ENCODE data around the gene CYP26C1. TPM values are rescaled to one million over a fixed set of nuclear protein-coding genes. Genes with fewer than 3 reads are reported as not detected.

Gene CYP26C1
- polyA plus RNA-seq, 1 donor: 0.05 TPM

DNA sequence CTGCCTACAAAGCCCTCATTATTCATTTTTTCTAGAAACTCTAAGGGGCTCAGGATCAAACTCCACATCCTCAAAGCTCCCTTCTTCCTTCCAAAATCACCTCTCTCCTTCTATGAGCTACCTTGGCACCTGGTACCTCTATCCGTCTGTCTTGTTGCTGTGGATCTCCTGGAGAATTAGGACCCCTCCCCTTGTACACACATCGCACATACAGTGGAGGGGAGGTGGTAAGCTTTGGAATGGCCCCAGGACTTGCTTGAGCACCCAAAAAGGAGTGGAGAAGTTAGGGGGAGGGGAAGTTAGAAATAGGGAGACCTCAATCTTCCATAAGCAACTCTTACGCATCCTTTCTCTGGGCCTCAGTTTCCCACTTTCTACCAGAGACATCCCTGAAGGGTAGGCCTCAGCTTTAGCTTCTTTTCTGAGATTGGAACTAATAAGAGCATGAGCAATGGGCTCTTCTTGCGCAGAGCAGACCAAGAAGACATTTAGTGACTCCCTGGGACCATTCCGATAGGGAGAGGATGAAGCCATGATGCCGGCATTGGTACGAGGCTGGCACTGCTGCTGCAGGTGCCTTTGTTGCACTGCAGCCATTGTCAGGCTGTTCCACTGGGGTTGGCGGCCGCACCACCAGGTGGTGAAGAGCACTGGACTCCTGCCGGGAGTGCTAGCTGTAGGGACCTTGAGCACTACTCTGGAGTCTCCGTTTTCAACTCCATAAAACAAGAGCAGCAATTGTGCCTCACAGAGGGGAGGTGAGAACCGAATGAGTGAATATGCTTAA is 4.5 kb downstream of the CYP26C1 start:
- DNase-seq: no peak

- no peak for DNase-seq
These were observed 5.3 kb downstream of the CYP26C1 start for GRCh38 chr10:93065675-93066543.

DNA sequence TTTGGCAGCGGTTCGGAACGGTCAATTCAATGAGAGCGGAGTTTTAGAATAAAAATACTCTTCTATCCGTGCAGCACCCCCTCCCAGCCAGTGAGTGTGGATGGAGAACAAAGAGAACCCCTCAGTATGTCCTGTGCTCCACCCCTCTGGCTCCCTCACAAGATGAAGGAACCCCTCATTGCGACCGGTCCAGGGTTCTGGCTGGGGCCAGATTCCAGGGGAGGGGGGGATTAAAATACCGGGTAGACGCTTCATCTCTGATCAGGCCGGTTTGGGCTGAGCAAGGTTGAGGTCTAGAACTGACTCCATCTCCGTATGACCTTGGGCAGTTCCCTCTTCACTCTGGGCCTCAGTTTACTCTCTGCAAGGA is 5.9 kb downstream of the CYP26C1 start:
- DNase-seq: no peak

DNA sequence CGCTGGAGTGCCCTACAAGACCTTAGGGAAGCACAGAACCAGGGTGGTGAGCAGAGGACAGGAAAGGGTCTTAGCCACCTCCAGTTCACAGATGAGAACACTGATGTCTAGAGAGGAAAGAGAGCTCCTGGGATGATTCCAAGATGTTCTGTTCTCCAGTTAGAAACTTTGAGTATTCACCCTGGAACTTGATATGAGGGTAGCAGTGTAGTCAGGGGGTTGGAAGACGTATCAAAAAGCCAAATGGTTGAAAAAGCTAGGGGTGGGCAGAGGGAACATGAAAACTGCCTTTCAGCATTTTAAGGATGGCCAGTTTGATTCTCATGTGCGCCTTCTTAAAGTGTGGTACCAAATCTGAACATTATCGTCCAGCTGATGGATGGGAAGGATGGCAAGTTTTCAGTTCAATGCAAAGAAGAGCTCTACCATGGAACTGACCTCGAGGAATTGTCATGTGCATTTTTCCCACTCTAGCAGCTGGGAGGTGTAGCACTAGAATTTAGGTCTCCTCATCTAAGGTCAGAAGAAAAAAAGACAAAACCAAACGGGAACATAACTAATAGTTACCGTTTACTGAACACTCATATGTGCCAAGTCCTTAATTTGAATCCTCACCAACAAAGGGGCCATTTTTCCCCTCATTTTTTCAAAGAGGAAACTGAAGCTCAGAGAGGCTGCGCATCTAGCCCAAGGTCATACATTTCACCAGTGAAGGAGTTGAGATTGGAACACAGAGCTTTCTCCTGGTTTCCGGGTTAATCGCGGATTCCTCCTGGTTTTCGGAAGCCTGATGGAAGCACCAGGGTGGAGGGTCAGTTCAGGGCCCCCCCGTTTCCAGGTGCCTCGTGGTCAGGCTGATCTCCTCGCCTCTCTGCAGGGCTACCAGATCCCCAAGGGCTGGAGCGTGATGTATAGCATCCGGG is 7.1 kb downstream of the CYP26C1 start:
- DNase-seq: no peak

- DNase-seq: no peak
These were observed 8.0 kb downstream of the CYP26C1 start for GRCh38 chr10:93068411-93069244.

GRCh38 chr10:93069245-93069561 is 8.6 kb downstream of the CYP26C1 start:
- no peak for DNase-seq

GRCh38 chr10:93070378-93071176 is 10.0 kb downstream of the CYP26C1 start:
- DNase-seq: no peak

DNA sequence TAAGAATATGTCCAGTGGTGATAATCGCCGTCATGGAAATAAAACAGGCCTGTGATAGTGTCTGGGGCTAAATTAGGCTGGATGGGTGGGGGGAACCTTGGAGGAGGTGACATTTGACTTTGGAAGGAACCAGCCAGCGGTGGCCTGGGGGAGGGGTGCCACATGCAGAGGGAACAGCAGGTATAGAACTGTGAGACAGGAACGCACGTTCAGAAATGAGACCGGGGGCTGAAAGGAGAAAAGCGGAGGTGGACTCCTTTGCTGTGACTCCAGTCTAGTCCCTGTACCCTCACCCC is 10.5 kb downstream of the CYP26C1 start:
- DNase-seq: no peak

GRCh38 chr10:93071674-93072224 is 11.2 kb downstream of the CYP26C1 start:
- DNase-seq: no peak

GRCh38 chr10:93072225-93072712 is 11.7 kb downstream of the CYP26C1 start:
- DNase-seq: no peak

DNA sequence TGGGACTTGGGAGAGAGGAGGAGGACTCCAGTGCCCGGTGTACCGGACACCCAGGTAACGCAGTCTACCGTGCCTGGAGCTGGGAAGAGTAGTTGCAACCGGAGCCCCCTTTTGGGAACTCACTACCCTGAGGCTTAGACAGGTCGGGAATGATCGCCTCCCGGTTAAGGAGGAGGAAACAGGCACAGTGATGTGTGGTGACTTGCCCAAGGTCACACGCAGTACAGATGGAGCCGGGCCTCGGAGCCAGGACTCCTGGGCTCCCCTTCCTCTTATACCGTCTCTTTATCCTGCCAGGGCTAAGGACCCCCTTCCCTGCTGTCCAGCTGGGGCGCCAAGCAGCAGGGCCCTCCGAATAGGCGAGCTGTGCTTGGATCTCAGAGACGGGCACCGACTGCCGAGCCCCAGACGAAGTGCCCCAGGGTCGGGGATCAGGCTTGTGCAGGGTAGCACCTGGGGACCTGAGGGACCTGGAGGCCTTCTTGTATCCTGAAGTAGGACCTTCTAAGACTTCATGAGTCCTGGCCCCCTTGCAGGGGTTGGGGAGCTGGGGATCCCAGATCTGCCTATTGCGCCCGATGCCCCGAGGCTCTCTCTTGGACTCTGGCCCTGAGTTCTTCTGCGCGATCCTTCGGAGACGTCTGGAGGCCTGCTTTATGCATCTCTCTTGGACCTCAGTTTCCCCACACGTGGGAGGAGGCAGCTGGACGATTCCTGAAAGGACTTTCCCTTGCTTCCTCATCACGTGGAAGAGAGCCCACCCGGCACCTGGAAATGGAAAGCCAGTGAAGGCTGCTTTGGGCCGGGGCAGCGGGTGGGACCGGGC is 12.3 kb downstream of the CYP26C1 start:
- no peak for DNase-seq

DNA sequence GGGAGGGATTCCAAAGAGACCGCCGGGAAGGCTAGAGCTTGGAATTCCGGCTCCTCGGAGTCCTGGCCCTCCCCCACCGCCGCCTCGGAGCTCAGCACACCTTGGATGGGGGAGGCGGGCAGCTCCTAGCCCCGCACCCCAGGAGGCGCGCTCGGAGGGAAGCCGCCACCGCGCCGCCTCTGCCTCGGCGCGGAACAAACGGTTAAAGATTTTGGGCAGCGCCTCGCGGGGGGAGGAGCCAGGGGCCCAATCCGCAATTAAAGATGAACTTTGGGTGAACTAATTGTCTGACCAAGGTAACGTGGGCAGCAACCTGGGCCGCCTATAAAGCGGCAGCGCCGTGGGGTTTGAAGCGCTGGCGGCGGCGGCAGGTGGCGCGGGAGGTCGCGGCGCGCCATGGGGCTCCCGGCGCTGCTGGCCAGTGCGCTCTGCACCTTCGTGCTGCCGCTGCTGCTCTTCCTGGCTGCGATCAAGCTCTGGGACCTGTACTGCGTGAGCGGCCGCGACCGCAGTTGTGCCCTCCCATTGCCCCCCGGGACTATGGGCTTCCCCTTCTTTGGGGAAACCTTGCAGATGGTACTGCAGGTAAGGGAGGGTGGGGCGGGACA is 13.0 kb downstream of the CYP26C1 start, which contains the start of gene CYP26A1:
Gene CYP26A1, plus strand, starts transcription at position 355 of the 608 bp plus-strand sequence. Its CDS starts 42 bp downstream, at position 397.
- no peak for DNase-seq

DNA sequence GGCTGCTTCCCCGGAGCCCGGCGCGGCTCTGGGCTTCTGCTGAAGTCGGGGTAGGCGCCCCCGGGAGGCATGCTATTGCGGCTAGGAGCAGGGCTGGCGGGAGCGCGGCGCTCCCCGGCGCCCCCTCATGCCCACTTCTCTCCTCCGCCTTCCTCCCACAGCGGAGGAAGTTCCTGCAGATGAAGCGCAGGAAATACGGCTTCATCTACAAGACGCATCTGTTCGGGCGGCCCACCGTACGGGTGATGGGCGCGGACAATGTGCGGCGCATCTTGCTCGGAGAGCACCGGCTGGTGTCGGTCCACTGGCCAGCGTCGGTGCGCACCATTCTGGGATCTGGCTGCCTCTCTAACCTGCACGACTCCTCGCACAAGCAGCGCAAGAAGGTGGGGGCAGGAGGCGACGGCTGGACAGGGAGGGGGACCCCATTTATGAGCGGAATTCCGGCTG is 13.6 kb downstream of the CYP26C1 start:
- DNase-seq: no peak

- DNase-seq: no peak
These were observed 14.2 kb downstream of the CYP26C1 start for GRCh38 chr10:93074597-93075368.

DNA sequence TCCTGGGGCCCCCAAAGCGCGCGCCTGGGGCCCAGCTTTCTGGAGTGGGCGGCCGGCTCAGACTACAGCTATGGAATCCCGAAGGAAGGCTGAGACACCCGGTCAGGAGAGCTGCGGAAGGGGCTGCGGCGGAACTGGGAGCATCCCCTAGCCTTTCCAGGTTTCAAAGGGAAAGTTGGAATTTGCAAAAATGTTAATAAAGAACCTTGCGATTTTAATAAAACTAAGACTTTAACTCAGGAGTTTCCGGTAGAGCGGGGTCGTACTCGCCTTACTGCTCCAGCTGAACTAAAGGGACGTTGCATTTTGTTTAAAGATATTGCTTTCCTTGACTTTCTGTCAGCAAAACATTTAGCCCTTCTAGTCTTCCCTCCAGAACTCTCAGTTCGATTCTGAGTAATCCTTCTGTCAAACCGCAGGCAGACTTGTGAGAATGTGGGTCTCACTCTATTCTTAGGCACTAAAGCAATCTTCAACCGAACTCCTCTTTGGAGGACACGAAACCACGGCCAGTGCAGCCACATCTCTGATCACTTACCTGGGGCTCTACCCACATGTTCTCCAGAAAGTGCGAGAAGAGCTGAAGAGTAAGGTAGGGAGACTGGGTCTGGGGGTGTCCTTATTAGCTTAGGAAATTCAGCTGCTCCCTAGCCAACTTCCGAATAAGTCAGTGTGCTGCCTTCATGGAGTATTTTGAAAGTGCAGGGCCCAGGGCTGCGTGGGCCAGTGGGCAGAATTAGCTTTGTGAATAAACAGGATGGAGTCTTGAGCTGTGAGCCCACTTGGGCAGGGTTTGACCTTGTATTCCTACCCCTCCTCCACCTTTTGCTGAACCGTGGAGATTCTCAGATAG is 15.0 kb downstream of the CYP26C1 start:
- DNase-seq: no peak

- no peak for DNase-seq
These were observed 16.3 kb downstream of the CYP26C1 start for GRCh38 chr10:93076871-93077270.

DNA sequence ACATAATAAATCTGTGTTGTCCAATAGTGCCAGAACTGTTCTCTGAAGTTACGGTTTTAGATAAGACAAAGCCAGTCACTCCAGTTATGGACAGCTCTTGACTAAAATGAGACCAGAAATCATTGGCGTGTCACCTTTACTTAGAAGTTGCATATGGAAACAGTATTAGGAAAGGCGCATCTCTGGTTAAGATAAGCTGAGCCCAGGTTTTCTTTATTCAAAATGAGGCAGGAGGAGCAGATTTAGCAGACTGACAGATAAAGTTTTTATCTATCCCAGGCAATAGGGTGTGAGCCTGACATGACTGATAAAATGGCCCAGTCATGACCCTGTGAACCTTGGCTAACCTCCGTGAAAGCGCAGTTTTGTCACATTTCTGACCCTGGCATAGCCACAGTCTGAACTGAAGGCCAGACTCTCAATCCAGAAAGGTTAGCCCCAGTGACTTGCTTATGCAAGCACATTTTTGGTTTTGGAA is 17.3 kb downstream of the CYP26C1 start:
- DNase-seq: no peak

All from left kidney (tissue), 2 donors.